Measurements from ENCODE around the gene EXT2.

GRCh38 chr11:44126304-44126703, 30.8 kb downstream of the EXT2 start:
- TF ChIP-seq CTCF (IDR thresholded peaks at IDR 0.05): no peak
- TF ChIP-seq POLR2A (IDR thresholded peaks at IDR 0.05): no peak
